ENCODE measurements around the gene CASZ1.

- TF ChIP-seq CTCF (IDR thresholded peaks at IDR 0.05) (no peak), POLR2AphosphoS5 (IDR thresholded peaks at IDR 0.05) (no peak), POLR2A (IDR thresholded peaks at IDR 0.05) (no peak)
Observed at GRCh38 chr1:10701145-10701544, 95.3 kb downstream of the CASZ1 start.
